NCI-H2029 (cell line): ENCODE results near the gene TUBAL3.

Experiments used
- DNase-seq: peaks from one replicate; lab custom pipeline; 2025; lab: John Stamatoyannopoulos, UW

TUBAL3 gene

DNA sequence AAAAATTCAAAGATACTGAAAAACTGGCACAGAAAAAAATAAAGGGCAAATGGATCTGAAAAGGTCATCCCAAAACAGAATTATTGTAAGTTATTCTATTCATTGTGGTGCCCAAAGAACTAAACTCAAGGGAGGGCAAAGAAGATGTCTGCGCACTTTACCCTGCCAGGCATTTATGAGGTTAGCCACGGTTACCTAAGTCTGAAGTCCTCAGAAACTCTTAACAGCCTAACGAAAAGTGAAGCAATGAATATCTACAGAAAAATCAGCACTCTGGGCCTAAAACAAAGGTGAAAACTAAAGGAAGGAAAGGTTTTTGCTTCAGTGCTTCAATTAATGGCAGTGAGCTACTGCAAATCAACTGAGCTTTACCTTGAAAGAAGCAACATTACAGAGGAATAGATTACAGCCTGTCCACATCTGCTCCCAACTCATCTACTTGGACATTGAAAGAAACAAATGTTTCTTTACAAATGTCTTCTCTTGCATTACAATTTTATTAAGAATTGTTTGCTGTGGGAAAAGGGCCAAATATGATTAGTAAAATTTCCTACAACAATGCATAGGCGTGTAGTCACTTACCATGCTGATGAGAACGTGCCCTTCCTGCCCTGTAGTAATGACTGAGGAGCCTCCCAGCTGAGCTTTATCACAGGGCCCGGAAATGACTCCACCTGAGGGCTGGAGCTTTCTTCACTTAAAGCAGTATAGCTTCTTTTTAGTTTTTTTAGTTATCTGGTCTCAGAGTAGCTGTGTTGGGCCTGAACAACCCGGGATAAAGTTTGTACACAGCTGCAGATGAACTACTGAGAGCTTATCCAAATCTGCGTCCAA, at the start of gene TUBAL3:
Gene TUBAL3 (minus strand): TSS at position 621 of the 834 bp plus-strand sequence. CDS start 36 bp downstream, at position 585.
- DNase-seq = no peak

DNA sequence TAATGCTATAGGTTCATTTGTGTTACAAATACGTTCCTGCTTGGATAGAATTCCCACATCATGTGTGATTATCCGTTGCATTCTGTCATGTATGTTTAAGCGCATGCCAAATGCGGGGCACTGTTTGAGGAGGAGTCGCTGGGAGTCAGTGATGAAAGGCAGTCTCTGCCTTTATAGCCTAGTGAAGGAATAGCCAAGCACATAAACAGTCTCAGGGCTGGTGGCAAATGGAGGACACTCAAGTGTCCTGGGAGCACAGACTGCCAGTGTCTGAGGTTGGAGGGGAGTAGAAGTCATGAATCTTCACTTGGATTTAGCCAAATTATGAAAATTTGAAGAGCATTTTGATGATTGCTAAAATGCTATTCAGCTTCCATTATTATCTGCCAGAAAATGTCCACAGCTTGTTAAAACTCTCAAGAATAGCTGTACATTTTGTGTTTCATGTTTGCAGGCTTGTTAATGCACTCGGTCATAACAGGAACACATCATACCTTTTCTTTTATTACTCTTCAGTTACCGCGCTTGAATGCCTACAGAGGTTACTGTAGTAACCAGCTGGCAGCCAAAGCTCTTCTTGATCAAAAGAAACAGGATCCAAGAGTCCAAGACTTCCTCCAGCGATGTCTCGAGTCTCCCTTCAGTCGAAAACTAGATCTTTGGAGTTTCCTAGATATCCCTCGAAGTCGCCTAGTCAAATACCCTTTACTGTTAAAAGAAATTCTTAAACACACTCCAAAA, 49.3 kb upstream of the TUBAL3 start:
- DNase-seq = no peak

DNA sequence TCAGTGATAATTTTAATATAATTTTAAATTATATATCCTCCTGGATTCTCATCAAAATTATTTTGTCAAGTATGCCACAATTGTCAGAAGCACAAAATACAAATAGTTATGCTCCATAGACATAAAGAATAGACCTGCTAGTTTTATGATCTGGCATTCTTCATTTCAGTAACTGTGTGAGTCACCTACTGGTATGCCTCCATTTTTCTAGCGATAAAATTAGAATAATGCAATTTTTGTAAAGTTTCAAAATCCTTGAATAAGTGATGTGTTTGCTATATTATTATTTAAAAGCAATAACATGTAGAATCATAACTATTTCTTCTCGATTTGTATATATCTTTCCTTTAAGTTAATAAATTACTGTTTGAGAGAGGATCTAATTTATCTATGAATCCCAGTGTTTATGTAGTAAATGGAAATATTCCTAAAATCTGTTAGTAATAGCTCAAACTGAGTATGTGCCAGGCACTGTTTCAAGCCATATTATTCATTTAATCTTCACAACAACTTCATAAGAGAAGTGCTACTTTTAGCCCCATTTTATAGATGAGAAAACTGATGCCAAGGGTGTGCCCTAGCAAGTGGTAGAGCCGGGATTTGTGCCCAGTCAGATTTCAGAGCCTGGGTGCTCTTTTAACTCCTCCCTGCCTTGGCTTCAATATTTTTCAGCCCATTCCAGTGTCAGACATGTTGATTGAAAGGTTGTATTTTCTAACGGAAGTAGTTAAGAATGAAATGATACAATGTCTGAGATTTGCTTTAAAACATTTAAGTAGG, 46.2 kb upstream of the TUBAL3 start:
- DNase-seq = no peak

DNA sequence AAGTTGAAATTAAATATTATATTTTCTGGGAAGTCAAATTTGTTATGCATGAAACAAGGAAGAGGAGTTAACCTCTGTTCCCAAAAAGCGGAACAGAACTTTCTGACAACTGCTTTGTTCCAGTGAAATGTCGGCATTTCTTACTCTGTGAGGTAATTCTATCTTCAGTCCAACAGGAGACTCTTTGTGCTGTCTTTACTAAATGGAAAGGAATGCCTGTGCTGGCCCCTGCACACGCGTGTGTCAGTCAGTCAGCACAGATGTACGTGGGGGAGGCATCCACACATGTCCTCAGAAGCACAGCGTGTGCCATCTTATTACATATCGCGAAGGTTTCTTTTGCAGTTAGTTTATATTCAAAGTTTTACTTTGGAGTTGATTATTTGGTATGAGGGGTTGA, 45.2 kb upstream of the TUBAL3 start:
- DNase-seq = no peak

DNA sequence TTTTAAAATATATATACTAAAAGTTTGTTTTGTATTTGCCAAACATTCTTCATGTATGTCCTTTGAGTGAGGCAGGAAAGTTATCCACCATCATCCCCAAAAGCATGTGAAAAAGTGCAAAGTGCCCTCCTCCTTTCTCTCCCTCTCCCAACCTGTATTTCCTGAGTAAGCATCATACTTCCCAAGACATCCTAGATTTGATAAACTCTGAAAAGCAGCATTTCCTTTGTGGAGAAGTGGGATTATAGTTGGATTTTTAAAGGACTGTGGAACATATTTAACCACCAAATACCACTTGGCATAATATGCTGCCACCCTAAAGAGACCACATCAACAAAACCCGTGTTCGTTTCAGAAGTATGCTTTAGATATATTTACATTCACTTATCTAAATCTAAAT, 44.6 kb upstream of the TUBAL3 start:
- no peak for DNase-seq

DNA sequence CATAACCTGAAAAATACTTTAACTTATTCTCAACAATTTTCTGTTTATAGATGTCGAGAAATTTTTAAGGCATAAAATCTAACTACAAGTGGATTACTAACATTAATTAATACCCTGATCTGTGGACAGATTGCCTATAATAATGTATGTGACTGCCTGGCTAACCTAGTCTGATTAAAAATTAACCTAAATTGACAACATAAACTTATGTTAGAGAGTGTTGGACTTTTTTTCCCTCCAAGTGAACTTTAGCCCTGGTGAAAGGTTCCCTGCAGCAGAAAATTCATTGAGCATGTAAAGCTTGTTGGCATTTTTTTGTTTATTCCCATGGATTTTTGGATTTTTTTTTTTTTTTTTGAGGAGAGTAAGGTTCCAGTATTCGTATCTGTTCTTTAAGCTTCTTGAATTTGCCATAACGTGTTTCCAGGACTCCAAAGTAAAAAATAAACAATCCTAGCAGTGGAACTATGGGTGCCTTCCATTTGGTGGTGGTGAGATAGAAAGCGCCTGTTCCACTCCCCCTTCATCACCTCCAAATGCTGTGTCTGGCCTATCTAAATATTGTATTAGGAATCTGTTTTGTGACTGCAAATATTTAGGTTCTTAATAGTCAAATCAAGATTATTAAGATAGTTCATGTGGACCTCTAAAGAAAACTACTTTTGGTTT, 43.8 kb upstream of the TUBAL3 start:
- no peak for DNase-seq

DNA sequence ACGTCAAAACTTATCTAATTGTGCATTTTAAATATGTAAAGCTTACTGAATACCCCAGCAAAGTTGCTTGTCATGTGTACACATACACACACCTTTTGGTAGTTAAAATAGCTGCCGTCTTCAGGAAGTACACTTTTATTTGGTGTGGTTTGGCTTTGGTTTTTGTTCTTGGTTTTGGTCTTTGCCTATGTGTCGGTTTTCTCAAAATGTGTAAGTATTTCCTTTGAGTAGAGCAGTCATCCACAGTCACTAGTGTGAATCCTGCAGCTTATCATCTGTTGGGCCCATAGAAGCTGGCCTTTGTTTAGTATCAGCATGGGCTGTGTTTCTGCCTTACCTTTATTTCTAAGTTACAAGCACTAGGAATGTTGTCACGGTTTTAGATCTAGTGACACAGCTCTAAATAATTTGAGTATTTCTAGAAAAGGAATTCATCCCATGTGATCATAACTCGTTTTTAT, 43.0 kb upstream of the TUBAL3 start:
- DNase-seq = no peak

DNA sequence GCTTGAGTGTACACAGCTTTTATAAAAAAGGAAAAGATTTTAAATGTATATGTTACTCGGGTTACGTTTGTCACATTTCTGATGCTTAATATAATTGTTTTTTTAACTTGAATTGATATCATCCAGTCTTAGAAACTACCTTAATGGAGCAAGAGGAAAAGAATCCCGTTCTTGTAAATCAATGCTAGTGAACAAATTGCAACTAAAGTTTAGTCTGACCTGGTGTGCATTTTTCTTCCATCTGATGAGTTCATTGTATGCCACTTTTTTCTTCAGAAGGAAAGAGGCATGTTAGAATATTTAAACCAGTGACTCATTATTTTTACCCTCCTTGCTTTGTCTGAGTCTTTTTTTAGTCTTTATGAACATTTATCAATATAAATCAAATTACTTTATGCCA, 42.4 kb upstream of the TUBAL3 start:
- DNase-seq = no peak

DNA sequence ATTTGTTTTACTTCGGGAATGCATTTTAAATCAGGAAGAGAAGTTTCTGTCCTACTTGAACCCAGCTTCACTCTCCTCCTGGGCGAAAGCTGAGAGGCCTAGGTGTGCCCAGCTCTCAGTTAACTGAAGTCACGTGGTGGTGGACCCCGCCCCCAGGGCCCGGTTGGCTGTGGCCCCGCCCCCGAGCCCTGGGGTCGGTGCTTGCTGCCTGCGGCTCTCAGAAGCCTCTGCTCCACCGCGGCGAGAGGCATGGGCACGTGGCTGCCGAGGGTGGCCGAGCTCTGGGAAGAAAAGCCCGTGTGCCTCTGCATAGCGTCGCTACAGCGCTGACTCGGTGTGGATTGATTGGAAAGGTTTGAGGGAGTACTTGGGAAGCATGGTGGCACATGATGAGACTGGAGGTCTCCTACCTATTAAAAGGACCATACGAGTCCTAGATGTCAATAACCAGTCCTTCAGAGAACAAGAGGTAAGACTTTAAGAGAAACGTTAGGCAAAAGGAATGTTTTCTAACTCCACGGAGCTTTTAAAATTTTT, 41.8 kb upstream of the TUBAL3 start:
- DNase-seq = peak; percentile 79

DNA sequence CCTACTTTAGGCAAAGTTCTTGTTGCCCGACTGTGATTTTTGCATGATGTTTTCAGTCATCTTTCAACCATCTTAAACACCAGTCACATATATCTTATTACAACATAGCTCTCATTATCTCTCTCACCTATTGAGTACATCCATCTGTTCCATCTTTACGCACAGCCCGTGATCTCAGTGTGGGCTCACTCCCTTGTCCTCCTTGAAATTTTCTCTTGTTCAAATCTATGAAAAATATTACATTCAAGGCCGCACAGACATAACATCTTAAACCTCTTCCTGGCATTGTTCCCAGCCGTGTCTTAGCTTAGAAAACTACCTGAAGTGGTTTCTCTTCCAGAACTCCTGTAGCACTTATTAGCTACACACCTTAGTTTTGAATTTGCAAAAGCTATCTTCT, 40.4 kb upstream of the TUBAL3 start:
- no peak for DNase-seq

DNA sequence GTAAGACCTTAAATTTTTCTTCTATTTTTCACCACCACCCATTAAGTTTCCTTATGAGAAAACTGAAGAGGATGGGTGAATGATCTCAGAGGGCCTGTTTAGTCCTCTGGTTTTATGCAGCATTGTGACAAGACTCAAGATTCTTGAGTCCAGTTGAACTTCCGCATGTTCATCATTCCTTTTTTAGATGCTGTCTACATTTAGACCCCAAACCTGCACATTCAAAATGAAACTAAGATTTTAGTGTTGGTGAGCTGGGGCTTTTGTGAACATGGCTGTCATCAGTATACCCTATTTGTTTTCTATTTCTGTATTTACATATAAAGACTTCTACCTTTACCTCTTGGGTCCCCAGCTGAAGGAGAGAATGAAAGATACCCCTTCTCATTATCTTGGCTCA, 38.8 kb upstream of the TUBAL3 start:
- DNase-seq = no peak

DNA sequence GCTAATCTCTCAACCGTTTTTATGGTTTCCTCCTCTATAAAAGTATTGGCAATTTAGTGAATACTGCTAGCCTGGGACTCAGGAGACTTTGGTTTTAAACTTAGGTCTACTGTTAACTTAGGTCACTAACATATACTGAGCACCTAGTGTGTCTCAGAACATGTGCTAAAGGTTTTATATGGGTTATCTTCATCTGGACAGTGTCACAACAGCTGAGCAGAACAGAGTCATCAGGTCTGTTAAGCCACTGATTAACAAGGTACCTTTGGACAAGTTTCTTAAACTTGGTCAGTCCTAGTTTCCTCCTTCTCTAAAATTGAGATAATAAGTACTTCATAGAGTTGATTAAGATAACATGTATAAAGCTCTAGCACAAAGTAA, 38.4 kb upstream of the TUBAL3 start:
- DNase-seq = no peak

DNA sequence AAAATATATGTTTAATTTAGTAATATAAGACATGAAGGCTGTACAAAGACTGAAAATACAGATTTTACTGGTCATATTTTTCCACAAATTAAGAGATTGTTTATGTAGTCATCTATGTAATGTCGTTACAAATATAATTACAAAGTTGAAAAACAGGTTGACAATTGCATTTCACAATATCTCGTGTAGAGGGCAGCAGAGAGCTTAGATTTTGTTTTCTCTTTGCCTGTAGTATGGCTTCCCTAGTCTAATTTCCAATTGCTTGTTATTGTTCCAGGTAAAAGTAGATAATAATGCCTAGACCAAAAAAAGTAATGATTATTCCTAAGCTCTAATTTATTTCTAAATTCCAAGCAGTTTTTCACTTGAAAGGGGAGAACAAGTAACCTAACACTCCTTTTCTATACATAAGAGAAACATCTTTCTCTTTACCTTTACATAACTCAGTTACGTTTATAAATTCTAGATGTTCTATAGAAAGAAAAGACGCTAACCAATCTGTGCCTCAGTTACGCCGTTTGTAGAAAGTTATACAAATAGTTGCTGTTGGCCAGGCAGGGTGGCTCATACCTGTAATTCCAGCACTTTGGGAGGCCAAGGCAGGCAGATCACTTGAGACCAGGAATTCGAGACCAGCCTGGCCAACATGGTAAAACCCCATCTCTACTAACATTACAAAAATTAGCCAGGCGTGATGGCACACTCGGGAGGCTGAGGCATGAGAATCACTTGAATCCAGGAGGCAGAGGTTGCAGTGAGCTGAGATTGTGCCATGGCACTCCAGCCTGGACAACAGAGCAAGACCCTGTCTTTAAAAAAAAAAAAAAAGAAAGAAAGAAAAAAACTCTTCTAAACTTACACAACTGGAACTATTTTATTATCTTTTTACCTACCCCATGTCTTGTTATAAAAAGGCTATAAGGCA, 37.7 kb upstream of the TUBAL3 start:
- no peak for DNase-seq

DNA sequence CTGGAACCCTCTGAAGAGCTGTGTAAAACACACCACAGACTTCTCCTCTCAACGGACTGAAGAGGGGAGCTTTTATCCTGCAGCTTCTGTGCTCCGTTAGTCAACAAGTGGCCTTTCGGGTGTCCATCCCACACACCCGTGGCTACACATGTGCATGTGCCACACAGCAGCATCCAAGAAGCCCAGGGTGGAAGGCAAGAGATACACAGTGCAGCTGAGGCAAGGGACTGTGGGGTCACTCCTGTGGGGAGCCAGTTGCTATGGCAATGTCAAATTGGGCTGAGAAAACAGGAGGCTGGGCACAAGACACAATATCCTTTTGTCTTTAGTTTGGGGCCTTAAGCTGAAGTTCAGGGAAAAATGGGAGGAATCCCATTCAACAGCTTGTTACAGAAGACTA, 36.5 kb upstream of the TUBAL3 start:
- DNase-seq = no peak

DNA sequence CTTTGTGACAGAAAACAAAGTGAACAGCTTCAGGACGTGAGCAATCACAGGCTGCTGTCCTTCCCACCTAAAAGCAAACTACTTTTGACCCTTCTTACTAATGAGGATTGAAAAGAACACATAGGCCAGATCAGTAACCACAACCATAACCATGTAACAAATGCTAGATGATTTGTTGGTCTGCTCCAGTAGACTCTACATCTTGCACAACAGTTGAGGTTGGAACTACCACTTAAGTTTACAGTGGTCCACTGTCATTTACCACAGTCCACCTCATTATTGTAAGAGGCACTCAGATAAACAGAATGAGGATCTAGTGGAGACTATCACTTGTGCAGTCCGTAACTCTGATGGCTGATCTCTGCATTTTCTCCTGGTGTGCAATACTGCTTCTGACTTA, 35.6 kb upstream of the TUBAL3 start:
- no peak for DNase-seq

DNA sequence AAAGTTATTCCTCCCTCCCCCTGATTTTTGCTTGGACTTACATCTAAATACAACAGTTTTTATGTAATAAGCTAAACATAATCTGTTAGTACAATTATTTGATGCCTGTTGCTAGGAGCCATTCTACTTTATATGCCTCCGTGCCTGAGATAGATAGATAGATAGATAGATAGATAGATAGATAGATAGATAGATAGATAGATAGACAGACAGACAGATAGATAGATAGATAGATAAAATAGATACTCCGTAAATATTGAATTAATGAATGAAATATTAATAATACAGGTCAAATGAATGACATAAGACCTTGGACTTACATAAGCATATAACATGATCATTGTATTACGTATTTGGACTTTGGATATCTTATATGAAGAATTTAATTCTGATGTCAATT, 30.7 kb upstream of the TUBAL3 start:
- DNase-seq = no peak

DNA sequence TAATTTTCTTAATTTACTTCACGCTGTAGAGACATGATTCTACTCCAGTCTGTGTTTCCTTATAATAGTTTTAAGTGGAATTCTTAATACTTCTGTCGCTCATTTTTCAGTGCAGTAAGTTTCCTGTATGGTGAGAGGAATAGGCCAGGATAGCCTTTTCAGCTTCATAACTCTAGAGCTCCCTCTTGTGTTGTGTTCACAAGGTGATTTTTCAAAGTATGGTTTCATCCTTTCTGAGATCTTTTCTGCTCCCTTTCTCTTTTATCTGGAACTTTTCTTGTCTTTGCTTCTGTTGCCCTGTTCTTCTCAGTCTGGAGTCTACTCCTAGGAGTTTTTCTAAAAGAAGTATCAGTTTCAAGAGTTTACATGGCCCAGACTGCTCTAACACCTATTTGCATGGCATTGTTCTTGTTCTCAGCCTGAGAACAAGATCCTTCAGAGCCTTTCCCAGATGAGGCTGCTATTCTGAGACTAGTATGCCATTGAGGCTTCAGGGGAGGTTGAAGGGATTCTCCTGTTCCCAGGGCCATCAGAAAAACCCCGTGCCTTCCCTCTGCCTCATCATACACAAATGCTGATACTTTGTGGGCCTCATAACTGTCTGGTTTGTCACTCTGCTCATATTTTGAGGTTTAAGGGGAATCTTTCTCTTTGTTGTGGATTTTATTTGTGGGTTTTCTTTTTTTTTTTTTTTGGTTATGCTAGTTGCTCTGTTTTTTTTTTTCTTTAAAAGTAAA, 29.6 kb upstream of the TUBAL3 start:
- no peak for DNase-seq

DNA sequence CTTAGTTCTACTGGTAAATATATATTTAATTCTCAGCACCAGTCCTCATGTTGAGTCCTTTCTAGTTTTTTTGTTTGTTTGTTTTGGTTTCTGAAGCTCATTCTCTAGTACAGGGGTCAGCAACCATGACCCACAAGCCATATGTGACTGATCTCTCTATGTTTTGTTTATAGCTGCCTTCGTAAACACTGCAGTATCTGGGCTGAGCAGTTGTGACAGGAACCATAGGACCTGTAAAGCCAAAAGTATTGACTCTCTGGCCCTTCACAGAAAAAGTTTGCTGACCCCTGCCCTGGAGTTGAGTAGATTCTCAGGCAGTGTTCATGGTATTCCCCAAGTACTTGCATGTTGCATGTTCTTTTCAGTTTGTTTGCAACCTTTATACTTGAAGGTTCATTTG, 28.6 kb upstream of the TUBAL3 start:
- DNase-seq = no peak

DNA sequence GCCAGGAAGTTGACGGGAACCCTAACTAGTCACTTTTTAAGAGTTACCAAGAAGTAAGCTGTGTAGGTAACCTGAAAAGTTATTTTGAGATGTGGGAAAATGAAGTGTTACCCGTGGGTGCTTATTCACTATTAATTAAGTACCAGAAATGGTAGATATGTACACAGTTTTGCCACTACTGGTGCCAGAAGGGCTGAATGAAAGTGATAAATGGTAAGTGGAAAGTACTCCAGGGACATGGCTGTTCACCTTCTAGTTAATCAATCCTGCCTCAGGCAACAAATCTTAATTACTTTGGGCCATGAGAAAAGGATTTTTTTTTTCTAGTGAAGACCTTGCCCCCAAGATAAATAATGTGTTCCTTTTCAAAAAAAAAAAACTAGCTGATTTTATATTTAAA, 23.5 kb upstream of the TUBAL3 start:
- DNase-seq = no peak

DNA sequence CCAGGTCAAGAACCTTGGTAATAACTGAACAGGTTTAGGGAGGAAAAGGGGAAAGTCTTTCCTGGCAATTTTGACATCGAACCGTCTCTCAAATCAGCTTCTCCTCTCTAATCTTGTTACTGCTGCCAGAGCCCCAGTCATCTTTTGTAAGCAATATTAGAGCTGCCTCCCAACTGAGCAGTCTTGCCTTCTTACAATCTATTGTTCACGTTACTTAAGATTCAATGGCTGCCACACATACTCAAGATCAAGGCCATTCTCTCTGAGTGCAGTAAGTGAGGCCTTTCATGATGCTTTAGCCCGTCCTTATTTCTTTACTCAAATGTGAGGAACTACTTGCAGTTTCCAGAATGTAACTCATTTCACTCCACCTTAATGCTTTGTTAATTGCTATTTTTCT, 20.1 kb upstream of the TUBAL3 start:
- DNase-seq = no peak
